Superior temporal gyrus (tissue), 1 donor: ENCODE data around the gene GAK.
"Not testable (repeated sequence)": the region's sequence is repeated elsewhere in the genome, so short reads cannot be mapped to it uniquely, and the experiment has no call there.

ENCODE experiments used
- DNase-seq: peaks from one replicate; pipeline ENCODE4 v3.0.0-alpha.2; 2016; ENCODE audit errors: extremely low spot score

GAK gene

GRCh38 chr4:931960-932712 lies at the start of gene GAK, which contains the start of gene TMEM175:
TSS of gene GAK (minus strand) at chr4:932316. CDS start at chr4:932187, 129 bp downstream.
TSS of gene TMEM175 (plus strand) at chr4:932460. CDS start at chr4:947740, 15,280 bp downstream.
- peak; percentile 92 for DNase-seq

GRCh38 chr4:978957-979701 lies 47.0 kb upstream of the GAK start:
- no peak for DNase-seq

GRCh38 chr4:976016-976415 lies 43.9 kb upstream of the GAK start:
- DNase-seq, result not testable (repeated sequence)

GRCh38 chr4:974668-975067 lies 42.6 kb upstream of the GAK start:
- DNase-seq, result no peak

- DNase-seq, result peak; percentile 65
These were observed 41.6 kb upstream of the GAK start, which contains the start of gene DGKQ for GRCh38 chr4:973431-974397. TSS of gene DGKQ (minus strand) at chr4:973569. CDS start at chr4:973482, 87 bp downstream.

- DNase-seq, result no peak
These were observed 40.7 kb upstream of the GAK start for GRCh38 chr4:972651-973424.

- DNase-seq, result no peak
These were observed 39.8 kb upstream of the GAK start for GRCh38 chr4:971666-972500.

- no peak for DNase-seq
These were observed 38.9 kb upstream of the GAK start for GRCh38 chr4:970854-971520.

- DNase-seq, result no peak
These were observed 38.1 kb upstream of the GAK start for GRCh38 chr4:970046-970745.

- DNase-seq, result no peak
These were observed 36.7 kb upstream of the GAK start for GRCh38 chr4:968621-969394.

- no peak for DNase-seq
These were observed 36.1 kb upstream of the GAK start for GRCh38 chr4:968221-968620.

GRCh38 chr4:967113-968104 lies 35.3 kb upstream of the GAK start:
- no peak for DNase-seq

GRCh38 chr4:966266-967112 lies 34.4 kb upstream of the GAK start:
- no peak for DNase-seq

- no peak for DNase-seq
These were observed 33.6 kb upstream of the GAK start for GRCh38 chr4:965766-966134.

GRCh38 chr4:965048-965765 lies 33.1 kb upstream of the GAK start:
- DNase-seq, result no peak
